GM18867 (cell line): ENCODE data around the gene UNG.
A peak's percentile ranks its signal among the peaks of the same experiment; 100 is the strongest.

Experiments used
- ATAC-seq: cut with Tn5 transposase; IDR thresholded peaks from one replicate; pipeline ENCODE4 v1.9.1; 2021; ENCODE audit warnings: mild to moderate bottlenecking, moderate library complexity; ENCODE audit not compliant: unreplicated experiment

The UNG gene

DNA sequence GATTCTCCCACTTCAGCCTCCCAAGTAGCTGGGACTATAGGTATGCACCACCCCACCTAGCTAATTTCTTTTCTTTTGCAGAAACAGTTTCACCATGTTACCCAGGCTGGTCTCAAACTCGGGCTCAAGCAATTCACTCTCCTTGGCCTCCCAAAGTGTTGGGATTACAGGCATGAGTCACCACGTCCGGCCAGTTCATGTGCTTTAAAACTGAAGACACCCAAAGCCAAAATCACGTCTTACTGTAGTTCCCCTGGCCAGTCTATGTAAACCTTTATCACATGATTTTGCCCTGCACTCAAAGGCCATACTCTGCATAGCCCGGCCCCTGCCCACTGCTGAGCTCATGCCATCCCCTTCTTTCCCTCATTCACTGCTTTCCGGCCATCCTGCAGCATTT, 8.6 kb upstream of the UNG start:
- ATAC-seq: no peak

DNA sequence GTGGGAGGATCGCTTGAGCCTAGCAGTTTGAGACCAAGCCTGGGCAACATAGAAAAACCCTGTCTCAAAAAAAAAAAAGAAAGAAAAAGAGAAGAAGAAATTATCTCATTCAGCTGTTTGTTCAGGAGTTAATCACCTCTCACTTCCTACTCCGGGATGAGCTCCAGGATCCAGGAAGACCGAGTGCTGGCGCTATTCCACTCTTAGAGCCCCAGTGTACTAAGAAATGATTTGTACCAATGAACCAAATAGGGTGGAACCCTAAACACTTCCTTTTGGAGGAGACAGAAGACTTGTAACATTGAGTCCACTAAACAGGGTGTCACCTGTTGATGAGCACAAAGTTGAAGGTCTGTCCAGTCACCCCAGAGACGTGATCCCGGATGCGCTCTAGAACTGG, 7.7 kb upstream of the UNG start:
- no peak for ATAC-seq

DNA sequence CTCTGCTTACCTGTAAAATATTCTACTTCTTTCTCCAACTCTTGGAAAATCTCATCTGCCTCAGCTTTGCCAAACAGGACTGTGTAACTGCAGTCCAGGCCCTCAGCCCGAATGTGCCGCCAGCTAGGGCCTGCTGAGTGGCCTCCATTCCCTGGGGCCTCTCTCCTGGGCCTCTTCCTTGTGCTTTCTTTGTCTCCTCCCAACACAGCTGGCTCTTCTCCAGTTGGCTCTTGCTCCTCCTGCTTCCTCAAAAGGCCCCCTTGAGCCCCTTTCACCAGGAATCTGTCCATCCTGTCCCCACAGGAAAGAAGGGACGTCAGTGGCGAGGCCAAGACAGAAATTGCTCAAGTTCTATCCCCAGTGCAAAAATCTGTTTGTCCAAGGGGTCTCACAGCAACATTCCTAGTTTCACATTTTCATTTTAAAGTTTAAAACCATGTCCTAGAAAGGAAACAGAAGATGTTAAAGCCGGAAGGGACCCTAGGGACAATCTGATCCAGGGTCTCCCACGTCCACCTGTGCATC, 4.8 kb upstream of the UNG start:
- ATAC-seq: no peak

DNA sequence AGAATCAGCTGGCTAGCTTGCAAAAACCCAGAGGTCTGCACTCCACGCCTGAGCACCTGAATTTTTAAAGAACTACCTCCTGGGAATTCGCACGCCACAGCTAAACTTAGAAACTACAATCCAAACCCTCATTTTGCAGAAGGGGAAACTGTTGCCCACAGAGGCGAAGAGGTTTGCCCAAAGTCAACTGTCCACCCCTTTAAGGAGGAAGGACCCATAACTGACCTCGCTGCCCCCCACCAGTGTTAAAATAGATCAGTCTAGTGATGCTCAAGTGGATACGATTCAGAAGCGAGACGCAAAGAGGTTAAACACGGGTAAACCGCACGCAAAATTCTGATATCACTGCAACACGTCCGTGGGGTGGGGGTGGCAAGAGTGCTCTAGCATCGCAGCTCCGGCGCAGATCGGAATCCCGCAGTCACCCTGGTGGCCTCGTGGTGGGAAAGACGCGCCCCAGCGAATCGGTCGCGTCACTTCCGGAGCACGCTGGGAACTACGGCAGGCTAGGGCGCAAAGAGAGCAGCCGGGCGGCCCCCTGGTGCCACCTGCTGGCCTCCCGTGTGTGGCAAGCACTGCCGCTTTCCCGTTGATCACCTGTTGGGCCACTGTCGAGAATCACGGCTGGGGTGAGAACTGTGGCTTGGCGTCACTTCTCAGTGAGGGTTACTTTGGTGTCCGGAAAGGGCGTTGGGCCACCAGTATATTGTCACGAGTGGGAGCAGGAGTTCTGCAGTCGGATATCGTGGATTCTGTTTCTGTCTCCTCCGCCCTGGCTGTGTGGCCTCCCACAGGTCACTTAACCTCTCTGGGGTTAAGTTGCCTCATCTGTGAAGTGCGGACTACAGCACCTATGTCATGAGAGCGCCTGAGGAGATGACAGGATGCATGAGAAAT, 4.1 kb upstream of the UNG start, which contains the start of gene ALKBH2:
TSS of gene ALKBH2 (minus strand) at position 451 of the 897 bp plus-strand sequence. CDS start 686 bp downstream, outside the sequence.
- peak; percentile 64 for ATAC-seq

DNA sequence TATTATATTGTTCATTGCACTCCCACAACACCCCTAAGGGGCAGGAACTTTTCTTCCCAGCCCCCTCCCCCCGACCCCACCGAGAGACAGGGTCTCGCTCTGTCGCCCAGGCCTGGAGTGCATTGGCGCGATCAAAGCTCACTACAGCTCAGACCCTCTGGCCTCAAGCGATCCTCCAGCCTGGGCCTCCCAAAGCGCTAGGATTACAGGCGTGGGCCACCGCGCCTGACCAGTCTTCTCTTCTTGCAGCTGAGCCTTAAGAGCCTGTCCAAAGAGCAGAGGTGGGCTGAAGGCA, 310 bp upstream of the UNG start:
- ATAC-seq: no peak

DNA sequence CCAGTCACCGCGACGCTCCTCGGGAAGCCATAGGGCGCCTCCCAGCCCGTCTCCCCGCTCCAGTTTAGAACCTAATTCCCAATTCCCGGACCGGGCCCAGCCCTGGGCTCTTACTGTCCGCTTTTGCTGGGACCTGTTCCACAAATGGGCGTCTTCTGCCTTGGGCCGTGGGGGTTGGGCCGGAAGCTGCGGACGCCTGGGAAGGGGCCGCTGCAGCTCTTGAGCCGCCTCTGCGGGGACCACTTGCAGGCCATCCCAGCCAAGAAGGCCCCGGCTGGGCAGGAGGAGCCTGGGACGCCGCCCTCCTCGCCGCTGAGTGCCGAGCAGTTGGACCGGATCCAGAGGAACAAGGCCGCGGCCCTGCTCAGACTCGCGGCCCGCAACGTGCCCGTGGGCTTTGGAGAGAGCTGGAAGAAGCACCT, 797 bp downstream of the UNG start:
- peak; percentile 24 for ATAC-seq

DNA sequence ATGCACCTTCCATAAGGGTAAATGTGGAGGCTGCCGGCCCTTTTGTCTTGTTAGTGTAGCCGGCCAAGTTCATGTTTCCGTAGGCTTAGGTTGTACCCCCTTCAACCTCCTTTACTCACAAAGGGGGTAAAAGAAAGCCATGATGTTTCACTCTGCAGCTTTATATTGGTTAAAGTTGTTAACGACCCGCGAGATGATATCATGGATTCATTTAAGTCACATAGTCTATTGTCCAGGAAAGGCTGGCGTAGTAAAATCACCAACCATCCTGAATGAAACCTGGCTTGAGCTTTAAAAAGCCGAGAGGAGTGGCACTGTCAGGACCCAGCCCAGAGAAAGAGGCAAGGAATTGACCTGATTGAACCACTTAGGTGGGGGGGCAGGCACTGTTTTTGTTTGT, 1.3 kb downstream of the UNG start:
- no peak for ATAC-seq

DNA sequence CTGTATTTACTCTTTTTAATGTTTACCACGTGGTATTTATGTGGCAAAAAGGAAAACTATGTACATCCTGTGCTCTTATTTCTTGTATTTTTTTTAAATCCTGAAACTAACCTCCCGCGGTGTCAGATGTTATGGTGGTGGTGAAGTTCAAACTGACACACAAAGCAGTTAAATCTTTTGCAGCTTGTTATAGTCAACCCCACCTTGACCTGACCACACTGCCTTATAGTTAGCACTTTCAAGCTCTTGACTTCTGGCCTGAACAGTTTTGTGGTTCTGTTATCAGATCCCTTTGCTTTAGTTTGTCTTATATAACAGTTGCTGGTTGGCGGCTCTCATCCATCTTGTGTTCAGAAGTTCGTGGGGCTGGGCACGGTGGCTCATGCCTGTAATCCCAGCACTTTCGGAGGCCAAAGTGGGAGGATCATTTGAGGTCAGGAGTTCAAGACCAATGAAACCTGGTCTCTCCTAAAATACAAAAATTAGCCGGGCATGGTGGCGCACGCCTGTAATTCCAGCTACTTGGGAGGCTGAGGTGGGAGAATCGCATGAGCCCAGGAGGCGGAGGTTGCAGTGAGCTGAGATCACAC, 2.1 kb downstream of the UNG start:
- no peak for ATAC-seq

DNA sequence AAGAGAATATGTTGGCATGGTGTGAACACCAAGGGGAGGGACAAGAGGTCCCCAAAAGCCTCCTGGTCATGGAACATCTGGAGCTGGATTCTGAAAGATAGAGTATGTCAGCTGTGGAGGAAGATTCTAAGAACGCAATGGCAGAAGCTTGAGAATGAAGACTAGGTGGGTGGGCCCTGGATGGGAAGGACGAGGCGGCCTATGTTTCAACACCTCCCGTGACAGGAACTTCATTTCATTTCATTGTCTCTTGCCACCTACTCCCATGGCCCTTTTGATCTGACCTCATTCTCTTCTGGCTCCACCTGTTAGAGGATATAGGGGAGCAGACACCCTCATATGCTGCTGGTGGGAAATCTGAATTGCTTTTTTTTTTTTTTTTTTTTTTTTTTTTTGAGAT, 3.3 kb downstream of the UNG start:
- no peak for ATAC-seq

DNA sequence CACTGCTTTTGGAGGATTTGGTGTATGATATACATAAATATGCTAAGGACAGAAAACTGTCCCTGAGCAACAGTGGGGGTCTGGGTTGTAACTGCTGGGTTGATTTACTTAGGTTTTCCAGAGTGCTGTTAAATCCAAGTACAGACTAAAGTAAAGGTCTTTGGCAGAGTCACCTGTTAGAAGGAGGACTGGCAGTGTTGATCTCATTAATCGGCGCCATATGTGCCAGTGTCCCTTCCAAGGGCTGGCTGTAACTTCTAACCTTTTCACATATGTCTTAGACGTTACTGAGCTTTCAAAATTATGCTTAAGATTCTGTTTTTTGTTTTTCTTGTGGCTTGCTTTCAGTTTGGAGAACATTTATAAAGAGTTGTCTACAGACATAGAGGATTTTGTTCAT, 5.1 kb downstream of the UNG start:
- ATAC-seq: no peak

DNA sequence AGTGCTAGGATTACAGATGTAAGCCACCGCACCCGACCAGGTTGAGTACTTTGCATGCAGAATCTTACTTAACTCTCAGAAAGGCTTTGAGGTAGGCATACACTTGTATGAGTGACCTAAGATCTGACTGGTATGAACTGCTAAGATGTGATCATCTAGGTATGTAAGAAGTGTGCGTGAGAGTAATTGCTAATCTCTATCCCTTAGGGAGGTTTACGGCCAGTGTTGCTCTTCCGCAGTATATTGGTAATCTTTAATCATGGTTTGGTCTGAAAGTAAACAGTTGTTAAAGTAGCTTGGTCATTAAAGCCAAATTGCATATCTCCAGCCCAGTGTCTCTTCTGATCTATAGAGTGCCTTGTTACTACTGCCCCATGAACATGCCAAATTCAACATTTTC, 7.8 kb downstream of the UNG start:
- no peak for ATAC-seq

DNA sequence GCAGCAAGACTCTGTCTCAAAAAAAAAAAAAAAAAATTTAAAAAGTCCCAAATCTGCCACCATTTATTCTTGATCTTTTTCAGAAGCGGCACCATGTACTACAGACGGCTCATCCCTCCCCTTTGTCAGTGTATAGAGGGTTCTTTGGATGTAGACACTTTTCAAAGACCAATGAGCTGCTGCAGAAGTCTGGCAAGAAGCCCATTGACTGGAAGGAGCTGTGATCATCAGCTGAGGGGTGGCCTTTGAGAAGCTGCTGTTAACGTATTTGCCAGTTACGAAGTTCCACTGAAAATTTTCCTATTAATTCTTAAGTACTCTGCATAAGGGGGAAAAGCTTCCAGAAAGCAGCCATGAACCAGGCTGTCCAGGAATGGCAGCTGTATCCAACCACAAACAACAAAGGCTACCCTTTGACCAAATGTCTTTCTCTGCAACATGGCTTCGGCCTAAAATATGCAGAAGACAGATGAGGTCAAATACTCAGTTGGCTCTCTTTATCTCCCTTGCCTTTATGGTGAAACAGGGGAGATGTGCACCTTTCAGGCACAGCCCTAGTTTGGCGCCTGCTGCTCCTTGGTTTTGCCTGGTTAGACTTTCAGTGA, 12.5 kb downstream of the UNG start:
- ATAC-seq: no peak

DNA sequence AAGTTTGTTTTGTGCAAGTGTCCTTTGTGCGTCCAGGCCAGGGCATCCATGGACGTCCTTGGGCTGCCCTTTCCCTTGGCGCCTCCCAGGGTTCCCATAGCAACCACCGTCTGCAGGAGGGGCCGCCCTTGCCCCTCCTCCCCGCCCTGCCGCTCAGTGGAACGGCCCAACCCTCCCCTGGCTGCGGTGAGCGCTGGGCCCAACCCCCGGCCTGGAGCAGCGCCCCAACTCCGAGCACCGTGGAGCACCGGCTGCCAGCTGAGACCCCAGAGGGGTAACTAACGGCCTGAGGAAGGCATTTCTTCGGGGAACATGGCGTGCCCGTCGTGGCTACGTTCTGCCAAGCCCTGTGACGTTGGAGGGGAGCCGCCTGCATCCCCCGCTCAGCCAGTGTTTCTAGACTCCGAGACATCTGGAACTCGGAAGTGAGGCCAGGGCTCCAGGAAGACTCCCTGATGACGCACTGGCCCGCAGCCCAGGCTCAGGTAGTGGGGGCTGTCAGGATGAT, 13.6 kb downstream of the UNG start:
- ATAC-seq: no peak

DNA sequence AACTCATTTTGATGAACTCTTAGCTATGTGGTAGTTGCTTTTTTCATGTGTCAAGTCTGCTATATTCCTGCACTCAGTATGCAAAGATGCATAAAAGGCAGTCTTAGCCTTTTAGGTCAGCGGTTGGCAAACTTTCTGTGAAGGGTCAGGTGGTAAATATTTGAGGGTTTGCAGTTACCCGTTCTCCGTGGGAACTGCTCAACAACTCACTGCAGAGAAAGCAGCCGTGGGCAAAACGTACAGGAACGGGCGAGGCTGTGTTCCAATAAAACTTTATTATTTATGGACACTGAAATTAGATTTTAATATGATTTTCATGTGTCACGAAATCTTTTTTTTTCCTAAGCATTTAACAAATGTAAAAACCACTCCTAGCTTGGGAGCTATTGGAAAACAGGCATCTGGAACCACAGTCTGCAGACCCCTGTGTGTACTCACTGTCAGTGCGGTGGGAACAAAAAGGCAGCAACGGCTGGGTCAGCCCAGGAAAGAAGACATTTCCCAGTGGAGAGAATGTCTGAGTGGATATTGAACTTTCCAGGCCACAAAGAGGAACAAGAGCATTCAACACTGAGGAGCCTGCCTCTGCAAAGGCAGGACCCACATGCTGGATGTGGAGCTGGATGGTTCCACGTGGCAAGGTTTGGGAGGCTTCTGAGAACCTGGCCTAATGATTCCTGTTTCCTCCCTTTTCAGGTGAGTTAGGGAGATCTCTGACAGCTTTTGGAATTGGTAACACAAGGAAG, 15.5 kb downstream of the UNG start:
- no peak for ATAC-seq

DNA sequence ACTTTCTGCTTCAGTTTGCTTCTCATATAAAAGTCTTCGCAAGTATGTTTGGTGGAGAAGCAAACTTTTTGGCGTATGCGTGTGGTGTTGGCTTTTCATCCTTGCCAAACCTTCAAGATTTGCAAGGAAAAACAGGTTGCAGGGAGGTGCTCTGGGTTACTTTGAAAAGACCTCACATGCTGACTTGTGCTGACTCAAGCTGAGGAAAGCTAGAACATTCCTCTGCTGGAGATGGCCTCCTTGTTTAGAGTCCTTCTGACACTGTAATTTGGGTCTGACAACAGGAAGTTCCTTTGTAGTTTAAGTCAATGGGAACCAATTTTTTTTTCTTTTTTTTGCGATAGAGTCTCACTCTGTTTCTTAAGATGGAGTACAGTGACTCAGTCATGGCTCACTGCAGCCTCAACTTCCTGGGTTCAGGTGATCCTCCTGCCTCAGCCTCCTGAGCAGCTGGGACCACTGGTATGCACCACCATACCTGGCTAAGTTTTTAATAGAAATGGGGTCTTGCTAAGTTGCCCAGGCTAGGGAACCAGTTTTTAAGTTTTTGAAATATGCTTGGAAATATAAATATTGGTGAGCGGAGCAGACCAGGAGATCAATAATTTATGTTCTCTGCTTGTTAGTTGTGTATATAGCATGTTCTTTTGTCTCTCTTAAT, 16.4 kb downstream of the UNG start:
- no peak for ATAC-seq

DNA sequence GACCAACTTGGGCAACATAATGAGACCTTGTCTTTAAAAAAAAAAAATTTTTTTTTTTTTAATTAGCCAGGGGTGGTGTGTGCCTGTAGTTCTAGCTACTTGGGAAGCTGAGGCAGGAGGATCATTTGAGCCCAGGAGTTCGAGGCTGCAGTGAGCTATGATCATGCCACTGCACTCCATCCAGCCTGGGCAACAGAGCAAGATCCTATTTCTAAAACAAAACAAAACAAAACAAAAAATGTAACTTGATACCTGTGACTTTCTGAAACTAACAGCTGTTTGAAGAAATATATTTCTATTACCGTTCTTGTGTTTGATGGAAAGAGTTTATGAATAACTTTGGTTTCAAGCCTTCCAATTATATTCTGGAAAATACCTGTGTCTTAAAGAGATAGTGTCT, 17.2 kb downstream of the UNG start:
- ATAC-seq: no peak

DNA sequence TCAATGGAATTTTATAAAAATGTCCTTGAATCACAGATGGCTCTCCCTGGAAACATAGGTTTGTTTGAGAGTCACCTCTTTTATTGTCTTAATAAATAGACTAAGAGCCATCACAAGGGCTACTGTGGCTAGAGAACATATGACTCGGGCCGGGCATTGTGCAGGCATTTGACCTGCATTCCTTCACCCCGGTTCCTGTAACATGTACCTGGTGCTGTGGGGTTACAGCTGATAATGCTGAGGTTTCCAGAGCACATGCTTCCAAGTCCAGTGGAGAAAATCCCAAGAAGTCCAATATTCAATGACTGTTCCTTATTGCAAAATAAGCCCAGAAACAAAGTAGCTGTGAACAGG, 18.0 kb downstream of the UNG start:
- no peak for ATAC-seq

DNA sequence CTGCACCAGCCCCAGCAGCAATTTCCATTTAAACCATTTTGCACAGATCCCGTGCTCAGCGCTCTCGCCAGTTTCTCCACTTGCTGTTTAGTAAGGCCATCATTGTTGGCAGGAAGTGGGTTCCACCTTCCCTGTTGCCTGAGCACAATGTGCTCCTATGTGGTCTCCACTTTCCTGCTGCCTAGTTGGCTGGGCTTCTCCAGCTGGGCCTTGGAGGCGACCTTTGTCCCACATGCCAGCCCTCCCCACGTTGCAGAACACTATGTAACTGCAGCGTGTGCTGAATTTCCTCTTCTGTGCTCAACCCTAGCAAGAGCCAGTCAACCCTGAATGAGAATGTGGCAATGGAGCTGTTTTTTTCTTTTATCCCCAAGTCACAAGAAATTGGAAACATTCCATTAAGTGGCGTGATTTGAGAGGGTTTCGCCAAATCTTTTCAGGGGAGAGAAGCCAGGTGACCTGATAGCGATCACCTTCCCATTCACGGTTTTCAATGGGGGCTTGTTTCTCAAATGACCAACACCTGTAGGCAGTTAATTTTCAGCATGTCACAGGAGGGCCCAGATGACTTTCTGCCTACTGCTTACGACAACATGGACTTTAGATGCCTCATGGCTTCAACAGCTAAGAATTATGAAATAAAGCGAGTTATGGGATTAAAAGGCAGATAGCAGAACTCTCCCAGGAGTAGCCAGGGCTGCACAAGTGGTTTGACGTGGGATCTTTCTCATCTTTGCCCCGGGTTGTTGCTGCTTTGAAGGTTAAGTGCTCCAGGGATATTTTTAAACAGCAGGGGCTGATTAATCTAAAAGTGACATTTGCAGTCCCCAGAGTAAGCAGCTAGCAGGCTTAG, 18.6 kb downstream of the UNG start, which contains the start of gene ACACB:
TSS of gene ACACB (plus strand) at position 830 of the 853 bp plus-strand sequence. CDS start 22,819 bp downstream, outside the sequence.
- ATAC-seq: no peak

DNA sequence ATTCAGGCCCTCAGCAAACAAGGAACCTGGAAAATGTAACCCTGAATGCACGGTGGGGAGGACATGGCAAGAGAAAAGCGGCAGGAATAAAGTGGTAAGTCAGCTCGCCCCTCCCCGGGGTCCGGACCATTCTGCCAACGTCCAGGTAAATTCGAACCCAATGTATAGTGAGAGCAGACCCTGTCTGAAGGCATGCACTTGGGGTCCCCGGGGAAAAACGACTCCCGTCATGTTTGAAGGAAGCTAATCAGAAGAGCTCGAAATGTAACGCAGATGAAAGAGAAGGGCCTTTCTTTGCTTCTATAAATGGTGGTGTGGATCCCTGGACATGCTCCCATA, 19.2 kb downstream of the UNG start:
- ATAC-seq: no peak

DNA sequence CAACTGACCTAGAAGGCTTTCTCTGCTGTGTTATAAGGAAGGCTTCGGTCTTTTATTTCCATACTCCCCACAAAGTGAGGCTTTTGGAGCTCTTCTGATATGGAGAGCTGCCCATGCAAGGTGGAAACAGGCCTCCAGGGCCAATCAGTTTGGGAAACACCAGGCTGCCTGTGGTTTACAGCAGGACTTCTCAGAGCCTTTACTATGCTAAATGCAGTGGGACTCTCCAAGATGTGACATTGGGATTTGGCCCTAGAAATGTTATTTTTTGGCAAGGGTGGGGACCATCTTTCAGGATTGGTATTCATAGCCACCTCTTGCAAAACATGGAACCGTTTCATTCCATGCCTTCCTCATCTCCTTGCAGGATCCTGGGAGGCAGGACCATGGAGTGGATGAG, 22.7 kb downstream of the UNG start:
- no peak for ATAC-seq
